CD14-positive monocyte (primary cell): Measurements from ENCODE around the gene C2CD2. TPM values are rescaled to one million over a fixed set of nuclear protein-coding genes. Genes with fewer than 3 reads are reported as not detected.

ENCODE experiments used
- DNase-seq, 3 donors: peaks; one replicate each; pipeline ENCODE4 v3.0.0-alpha.2; 2011 to 2022
- H2AFZ ChIP-seq: 2 replicates; pipeline ENCODE4 v1.6.0; 2012; ENCODE audit warnings: mild to moderate bottlenecking, low read depth, low read length, inconsistent platforms; ENCODE audit not compliant: insufficient read depth, poor library complexity, severe bottlenecking
- H3K27ac ChIP-seq, 2 donors: 1 replicate in 1 of 2; 2 replicates in 1 of 2; pipeline ENCODE4 v1.5.1; 2012 to 2013; ENCODE audit warnings: low read length in 2 of 2, control low read depth in 1 of 2, inconsistent platforms in 1 of 2, low read depth in 1 of 2, mild to moderate bottlenecking in 1 of 2
- H3K27me3 ChIP-seq, 2 donors: one replicate each; pipeline versions ENCODE4 v1.6.0 to v1.6.1; 2011 to 2013; ENCODE audit warnings: low read length in 2 of 2; ENCODE audit not compliant: control insufficient read depth in 2 of 2, insufficient read depth in 2 of 2
- H3K36me3 ChIP-seq, 2 donors: replicated peaks in 1 of 2; 1 replicate in 1 of 2; 2 replicates in 1 of 2; pipeline versions ENCODE4 v1.5.1 to v1.6.1; 2012 to 2013; ENCODE audit warnings: low read length in 2 of 2, control low read depth in 1 of 2, inconsistent platforms in 1 of 2, mild to moderate bottlenecking in 1 of 2; ENCODE audit not compliant: insufficient read depth in 2 of 2, control insufficient read depth in 1 of 2
- H3K4me1 ChIP-seq, 2 donors: 1 replicate in 1 of 2; 2 replicates in 1 of 2; pipeline versions ENCODE4 v1.5.1 to v1.6.1; 2012 to 2013; ENCODE audit warnings: low read length in 2 of 2, control low read depth in 1 of 2, inconsistent platforms in 1 of 2, mild to moderate bottlenecking in 1 of 2, moderate library complexity in 1 of 2; ENCODE audit not compliant: insufficient read depth in 2 of 2, control insufficient read depth in 1 of 2
- H3K4me2 ChIP-seq: replicated peaks from 2 replicates; pipeline ENCODE3; 2012; ENCODE audit warnings: low read length, moderate library complexity, mild to moderate bottlenecking; ENCODE audit not compliant: poor library complexity, severe bottlenecking; ENCODE audit errors: extremely low read depth
- H3K4me3 ChIP-seq, 3 experiments: fragments of 200-600 bp in 1 of 3; sonication (generic) in 1 of 3; replicated peaks in 1 of 3; 1 replicate in 2 of 3; 2 replicates in 1 of 3; pipeline ENCODE4 v1.5.1; 2011 to 2013; ENCODE audit warnings: low read length in 3 of 3, mild to moderate bottlenecking in 3 of 3, control low read depth in 2 of 3, low read depth in 2 of 3, inconsistent platforms in 1 of 3, moderate library complexity in 1 of 3
- H3K79me2 ChIP-seq: 2 replicates; pipeline ENCODE4 v1.6.0; 2012; ENCODE audit warnings: mild to moderate bottlenecking, control low read depth, inconsistent platforms, low read length, moderate library complexity; ENCODE audit not compliant: insufficient read depth
- H3K9ac ChIP-seq: 2 replicates; pipeline ENCODE4 v1.6.0; 2017; ENCODE audit warnings: low read length, mild to moderate bottlenecking; ENCODE audit not compliant: insufficient read depth, poor library complexity, severe bottlenecking
- H3K9me3 ChIP-seq, 2 donors: replicated peaks in 1 of 2; 1 replicate in 1 of 2; 2 replicates in 1 of 2; pipeline versions ENCODE4 v1.5.1 to v1.6.1; 2012 to 2013; ENCODE audit warnings: low read length in 2 of 2, control low read depth in 1 of 2; ENCODE audit not compliant: control insufficient read depth in 1 of 2, insufficient read depth in 1 of 2
- H4K20me1 ChIP-seq: 2 replicates; pipeline ENCODE4 v1.6.0; 2012; ENCODE audit warnings: mild to moderate bottlenecking, low read length, control low read depth, moderate library complexity; ENCODE audit not compliant: insufficient read depth
- H3K27ac Mint-ChIP-seq, 7 donors: one replicate each; pipeline ENCODE4 v1.8.0; 2020; ENCODE audit warnings: mild to moderate bottlenecking in 7 of 7, mixed read lengths in 7 of 7, moderate library complexity in 6 of 7, inconsistent platforms in 2 of 7
- H3K27me3 Mint-ChIP-seq, 3 donors: one replicate each; pipeline ENCODE4 v1.8.0; 2021 to 2022; ENCODE audit warnings: low read depth in 3 of 3, mild to moderate bottlenecking in 3 of 3, mixed read lengths in 3 of 3, moderate library complexity in 3 of 3, inconsistent platforms in 1 of 3
- H3K36me3 Mint-ChIP-seq, 2 donors: one replicate each; pipeline ENCODE4 v1.8.0; 2020; ENCODE audit warnings: mixed read lengths in 2 of 2, inconsistent platforms in 1 of 2, mild to moderate bottlenecking in 1 of 2
- H3K4me1 Mint-ChIP-seq: one replicate; pipeline ENCODE4 v1.8.0; 2020; ENCODE audit warnings: mild to moderate bottlenecking, mixed read lengths
- H3K4me3 Mint-ChIP-seq, 2 donors: one replicate each; pipeline ENCODE4 v1.8.0; 2020; ENCODE audit warnings: mild to moderate bottlenecking in 2 of 2, mixed read lengths in 2 of 2, moderate library complexity in 1 of 2
- H3K9me3 Mint-ChIP-seq, 7 donors: one replicate each; pipeline ENCODE4 v1.8.0; 2020 to 2022; ENCODE audit warnings: mixed read lengths in 7 of 7, mild to moderate bottlenecking in 6 of 7, moderate library complexity in 6 of 7, inconsistent platforms in 2 of 7
- WGBS: methylation state at CpG from one replicate; pipeline ENCODE4 v1.1.5; 2013; ENCODE audit warnings: missing lambda C conversion rate; ENCODE audit not compliant: insufficient coverage; 5-methylcytosine and 5-hydroxymethylcytosine counted together
- intact Hi-C, 2 donors: fragments of 100-400 bp; cut with micrococcal nuclease; formaldehyde crosslinking; loops; one replicate each; pipeline versions ENCODE4 v1.15.0 to v1.15.1; 2023
- polyA plus RNA-seq, 3 donors: library from polyadenylated mRNA; depleted of rRNA in 1 of 3; unstranded in 2 of 3; stranded (reverse) in 1 of 3; fragments of 300-500 nt in 2 of 3; fragments of >200 nt in 1 of 3; fragmentation: Illumina TruSeq in 2 of 3; gene quantifications; 1 replicate in 2 of 3; 2 replicates in 1 of 3; pipeline ENCODE4 v1.2.3, GENCODE V29; 2012 to 2021
- TF ChIP-seq, protein P1 (sequence below): fragments of 200-600 bp; IDR thresholded peaks from one replicate; pipeline ENCODE4 v1.8.0; 2022; ENCODE audit warnings: antibody characterized with exemption, mild to moderate bottlenecking

C2CD2 gene
- polyA plus RNA-seq, 3 donors, result 1.4 to 17.0 (median 3.8) TPM

- Histone ChIP-seq H3K36me3 (no peaks in the 10 kb centered on the region), H3K27me3 (no peaks in the 10 kb centered on the region), H3K79me2 (no peaks in the 10 kb centered on the region), H3K9ac (no peak overlapping the region), H3K4me3 (no peak overlapping the region), H3K9me3 (no peaks in the 10 kb centered on the region), H3K4me1 (no peaks in the 10 kb centered on the region), H4K20me1 (no peaks in the 10 kb centered on the region), H3K4me2 (no peak overlapping the region), H2AFZ (no peak overlapping the region), H3K27ac (no peak overlapping the region)
- intact Hi-C loops, result no loop called here
- Mint-ChIP-seq H3K4me1 (no peaks in the 10 kb centered on the region), H3K27ac (no peak overlapping the region), H3K27me3 (peaks cover 3 to 7% (median 3%) of the 10 kb centered on the region in 3 donors), H3K4me3 (no peak overlapping the region), H3K9me3 (no peaks in the 10 kb centered on the region), H3K36me3 (no peaks in the 10 kb centered on the region)
- TF ChIP-seq, protein P1, sequence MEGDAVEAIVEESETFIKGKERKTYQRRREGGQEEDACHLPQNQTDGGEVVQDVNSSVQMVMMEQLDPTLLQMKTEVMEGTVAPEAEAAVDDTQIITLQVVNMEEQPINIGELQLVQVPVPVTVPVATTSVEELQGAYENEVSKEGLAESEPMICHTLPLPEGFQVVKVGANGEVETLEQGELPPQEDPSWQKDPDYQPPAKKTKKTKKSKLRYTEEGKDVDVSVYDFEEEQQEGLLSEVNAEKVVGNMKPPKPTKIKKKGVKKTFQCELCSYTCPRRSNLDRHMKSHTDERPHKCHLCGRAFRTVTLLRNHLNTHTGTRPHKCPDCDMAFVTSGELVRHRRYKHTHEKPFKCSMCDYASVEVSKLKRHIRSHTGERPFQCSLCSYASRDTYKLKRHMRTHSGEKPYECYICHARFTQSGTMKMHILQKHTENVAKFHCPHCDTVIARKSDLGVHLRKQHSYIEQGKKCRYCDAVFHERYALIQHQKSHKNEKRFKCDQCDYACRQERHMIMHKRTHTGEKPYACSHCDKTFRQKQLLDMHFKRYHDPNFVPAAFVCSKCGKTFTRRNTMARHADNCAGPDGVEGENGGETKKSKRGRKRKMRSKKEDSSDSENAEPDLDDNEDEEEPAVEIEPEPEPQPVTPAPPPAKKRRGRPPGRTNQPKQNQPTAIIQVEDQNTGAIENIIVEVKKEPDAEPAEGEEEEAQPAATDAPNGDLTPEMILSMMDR, result no peak
- no peak for DNase-seq
- 96% methylated on average over 4 of the region's 4 CpGs for WGBS
Observed at GRCh38 chr21:41967708-41968107, 13.9 kb upstream of the C2CD2 start.

GRCh38 chr21:41966872-41967621 lies 13.2 kb upstream of the C2CD2 start:
- H3K9ac ChIP-seq, result no peak overlapping the region
- H3K36me3 Mint-ChIP-seq, result no peaks in the 10 kb centered on the region
- no peak for DNase-seq
- no peaks in the 10 kb centered on the region for H3K79me2 ChIP-seq
- H3K27ac ChIP-seq, result no peak overlapping the region
- TF ChIP-seq, protein P1, result no peak
- H3K36me3 ChIP-seq, result no peaks in the 10 kb centered on the region
- no peak overlapping the region for H2AFZ ChIP-seq
- H3K4me3 ChIP-seq, result no peak overlapping the region
- 98% methylated on average over 8 of the region's 10 CpGs for WGBS
- no peaks in the 10 kb centered on the region for H3K4me1 ChIP-seq
- no peak overlapping the region for H3K4me2 ChIP-seq
- peaks cover under 1% of the 10 kb centered on the region for H3K4me1 Mint-ChIP-seq
- no peaks in the 10 kb centered on the region for H3K9me3 ChIP-seq
- H3K9me3 Mint-ChIP-seq, result no peaks in the 10 kb centered on the region
- intact Hi-C loops, result no loop called here
- no peaks in the 10 kb centered on the region for H4K20me1 ChIP-seq
- no peaks in the 10 kb centered on the region for H3K27me3 ChIP-seq
- peaks cover 3 to 7% (median 5%) of the 10 kb centered on the region in 3 donors for H3K27me3 Mint-ChIP-seq
- no peak overlapping the region for H3K4me3 Mint-ChIP-seq
- peak overlapping the region in 1 of 7 donors; percentile 50 for H3K27ac Mint-ChIP-seq
